Measurements from ENCODE around the gene LPP. TPM values are rescaled to one million over a fixed set of nuclear protein-coding genes. Genes with fewer than 3 reads are reported as not detected.

Gene LPP
- total and polyA plus RNA-seq, 9 of the 15 experiments (the other 6 are each of a cell fraction or from before 2014, with no cell fraction given) = 0.07 to 0.18 TPM; not detected in 7

DNA sequence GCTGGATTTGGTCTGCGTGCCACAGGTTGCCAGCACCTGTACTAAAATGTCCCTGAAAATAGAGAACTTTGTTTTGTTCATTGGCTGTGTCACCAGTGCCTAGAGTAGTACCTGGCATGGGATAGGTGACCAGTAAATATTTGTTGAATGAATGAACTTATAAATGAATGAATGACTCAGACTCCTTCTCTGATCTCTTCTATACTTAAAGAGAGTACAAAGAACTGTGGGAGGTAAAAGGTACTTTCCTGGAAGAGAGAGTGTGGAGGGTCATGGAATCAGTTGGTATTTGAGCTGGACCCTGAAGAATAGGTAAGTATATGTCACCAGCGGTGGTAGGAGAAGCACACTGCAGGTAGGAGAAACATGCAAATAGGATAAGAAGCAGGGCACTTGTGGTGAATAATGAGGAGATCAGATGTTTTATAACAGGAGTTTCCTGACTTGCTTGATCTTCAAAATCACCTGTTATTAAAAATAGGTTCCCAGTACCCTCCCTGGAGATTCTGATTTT is 149.4 kb downstream of the LPP start:
- WGBS (ENCODE audit: insufficient coverage, low coverage, missing lambda C conversion rate) = 5% methylated on average over 2 of the region's 2 CpGs
- Histone ChIP-seq H3K9me1 (ENCODE audit: control insufficient read depth, insufficient read depth, low read length) (no peaks in the 10 kb centered on the region), H3K9me3 (replicated peaks; ENCODE audit: control insufficient read depth, insufficient read depth, low read depth, low read length) (no peaks in the 10 kb centered on the region), H3K27me3 (ENCODE audit: control insufficient read depth in 2 of 2, insufficient read depth in 2 of 2, low read length in 2 of 2) (no peaks in the 10 kb centered on the region), H3K36me3 (ENCODE audit: control insufficient read depth, insufficient read depth, low read length) (no peaks in the 10 kb centered on the region), H3K79me2 (ENCODE audit: control insufficient read depth, insufficient read depth, low read length) (no peaks in the 10 kb centered on the region), H2AFZ (ENCODE audit: low read depth, low read length) (no peak overlapping the region), H3K4me1 (replicated peaks in 1 of 2; ENCODE audit: control insufficient read depth in 2 of 2, insufficient read depth in 2 of 2, low read length in 2 of 2) (no peaks in the 10 kb centered on the region), H3K9ac (ENCODE audit: insufficient read depth in 1 of 2, low read depth in 2 of 2, low read length in 2 of 2) (no peak overlapping the region), H3K4me3 (no peak overlapping the region), H4K20me1 (replicated peaks; ENCODE audit: control insufficient read depth, insufficient read depth, low read length) (no peaks in the 10 kb centered on the region), H3K27ac (ENCODE audit: extremely low read depth, low read depth, low read length) (no peak overlapping the region), H3K4me2 (ENCODE audit: insufficient read depth, low read length) (no peak overlapping the region)
- ATAC-seq (no peak), FAIRE-seq (no peak), DNase-seq (ENCODE audit: extremely low read depth in 1 of 4, low spot score in 3 of 4) (no peak)
- TF ChIP-seq ELF2 (CRISPR knock-in tag; IDR thresholded peaks at IDR 0.05) = no peak
- no peak for TF ChIP-seq GABPB1 (CRISPR knock-in tag; IDR thresholded peaks at IDR 0.05)
- TF ChIP-seq SMARCC2 (IDR thresholded peaks at IDR 0.05; ENCODE audit: low read depth) = no peak
- no peak for TF ChIP-seq ZNF830 (CRISPR knock-in tag; IDR thresholded peaks at IDR 0.05)
- TF ChIP-seq, protein P1, sequence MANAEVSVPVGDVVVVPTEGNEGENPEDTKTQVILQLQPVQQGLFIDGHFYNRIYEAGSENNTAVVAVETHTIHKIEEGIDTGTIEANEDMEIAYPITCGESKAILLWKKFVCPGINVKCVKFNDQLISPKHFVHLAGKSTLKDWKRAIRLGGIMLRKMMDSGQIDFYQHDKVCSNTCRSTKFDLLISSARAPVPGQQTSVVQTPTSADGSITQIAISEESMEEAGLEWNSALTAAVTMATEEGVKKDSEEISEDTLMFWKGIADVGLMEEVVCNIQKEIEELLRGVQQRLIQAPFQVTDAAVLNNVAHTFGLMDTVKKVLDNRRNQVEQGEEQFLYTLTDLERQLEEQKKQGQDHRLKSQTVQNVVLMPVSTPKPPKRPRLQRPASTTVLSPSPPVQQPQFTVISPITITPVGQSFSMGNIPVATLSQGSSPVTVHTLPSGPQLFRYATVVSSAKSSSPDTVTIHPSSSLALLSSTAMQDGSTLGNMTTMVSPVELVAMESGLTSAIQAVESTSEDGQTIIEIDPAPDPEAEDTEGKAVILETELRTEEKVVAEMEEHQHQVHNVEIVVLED (CRISPR knock-in tag; IDR thresholded peaks at IDR 0.05) = no peak
- TF ChIP-seq, protein P2, sequence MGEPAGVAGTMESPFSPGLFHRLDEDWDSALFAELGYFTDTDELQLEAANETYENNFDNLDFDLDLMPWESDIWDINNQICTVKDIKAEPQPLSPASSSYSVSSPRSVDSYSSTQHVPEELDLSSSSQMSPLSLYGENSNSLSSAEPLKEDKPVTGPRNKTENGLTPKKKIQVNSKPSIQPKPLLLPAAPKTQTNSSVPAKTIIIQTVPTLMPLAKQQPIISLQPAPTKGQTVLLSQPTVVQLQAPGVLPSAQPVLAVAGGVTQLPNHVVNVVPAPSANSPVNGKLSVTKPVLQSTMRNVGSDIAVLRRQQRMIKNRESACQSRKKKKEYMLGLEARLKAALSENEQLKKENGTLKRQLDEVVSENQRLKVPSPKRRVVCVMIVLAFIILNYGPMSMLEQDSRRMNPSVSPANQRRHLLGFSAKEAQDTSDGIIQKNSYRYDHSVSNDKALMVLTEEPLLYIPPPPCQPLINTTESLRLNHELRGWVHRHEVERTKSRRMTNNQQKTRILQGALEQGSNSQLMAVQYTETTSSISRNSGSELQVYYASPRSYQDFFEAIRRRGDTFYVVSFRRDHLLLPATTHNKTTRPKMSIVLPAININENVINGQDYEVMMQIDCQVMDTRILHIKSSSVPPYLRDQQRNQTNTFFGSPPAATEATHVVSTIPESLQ (CRISPR knock-in tag; IDR thresholded peaks at IDR 0.05) = no peak
- no peak for TF ChIP-seq ZNF766 (CRISPR knock-in tag; conservative IDR thresholded peaks at IDR 0.05)
- TF ChIP-seq RBFOX2 (IDR thresholded peaks at IDR 0.05; ENCODE audit: low read depth, low read length) = no peak
- no peak for TF ChIP-seq ELF1 (tag; IDR thresholded peaks at IDR 0.05)
- TF ChIP-seq PCBP2 (IDR thresholded peaks at IDR 0.05; ENCODE audit: low read depth, low read length, poor library complexity, severe bottlenecking) = no peak
- in situ Hi-C loops (cut with MboI) (no loop called here), intact Hi-C loops (cut with micrococcal nuclease) (no loop called here)
- CTCF ChIA-PET (ENCODE audit: low intra/inter-chr PET ratio) = no interaction called here
- no TSS peak for BruUV-seq (replicated peaks)
- POLR2A ChIA-PET = interaction anchor here (0.6 to 1.6 kb wide), 2 partner anchors 28 to 360 kb away, joined by 4 read pairs; no protein-coding TSS in a partner anchor

Measured in K562 (cell line).